AG09309 (cell line): ENCODE data around the gene TUBA4A.

Source experiments
- DNase-seq: peaks from one replicate; pipeline ENCODE4 v3.0.0-alpha.2; 2010; ENCODE audit warnings: low read depth
- H3K4me3 ChIP-seq: 2 replicates; pipeline ENCODE4 v1.5.1; 2011; ENCODE audit warnings: mild to moderate bottlenecking, low read depth, low read length, moderate library complexity; ENCODE audit not compliant: control insufficient read depth
- CTCF ChIP-seq: IDR thresholded peaks from 2 replicates; pipeline ENCODE4 v1.5.1; 2011; ENCODE audit warnings: mild to moderate bottlenecking, low read depth, low read length, inconsistent platforms; ENCODE audit not compliant: insufficient read depth, control insufficient read depth; ENCODE audit errors: missing control alignments

TUBA4A gene

GRCh38 chr2:219296631-219297391 is 43.1 kb upstream of the TUBA4A start:
- DNase-seq: no peak
- TF ChIP-seq CTCF: no peak
- no peak overlapping the region for H3K4me3 ChIP-seq

GRCh38 chr2:219296142-219296541 is 42.4 kb upstream of the TUBA4A start:
- H3K4me3 ChIP-seq: no peak overlapping the region
- DNase-seq: no peak
- no peak for TF ChIP-seq CTCF

- peak overlapping the region; percentile 47 for H3K4me3 ChIP-seq
- DNase-seq: no peak
- peak; percentile 87 for TF ChIP-seq CTCF
These were observed 40.9 kb upstream of the TUBA4A start for GRCh38 chr2:219294356-219295351.

GRCh38 chr2:219293736-219294231 is 40.1 kb upstream of the TUBA4A start:
- no peak for TF ChIP-seq CTCF
- H3K4me3 ChIP-seq: no peak overlapping the region
- no peak for DNase-seq

- no peak for TF ChIP-seq CTCF
- H3K4me3 ChIP-seq: no peak overlapping the region
- DNase-seq: no peak
These were observed 38.9 kb upstream of the TUBA4A start for GRCh38 chr2:219292616-219293015.

- DNase-seq: no peak
- TF ChIP-seq CTCF: no peak
These were observed 38.3 kb upstream of the TUBA4A start for GRCh38 chr2:219291910-219292490.

More at GRCh38 chr2:219291910-219292490, 38.3 kb upstream of the TUBA4A start:
- H3K4me3 ChIP-seq: no peak overlapping the region
